Esophagus muscularis mucosa (tissue), 4 donors: Measurements from ENCODE around the gene ADAMTS1. TPM values are rescaled to one million over a fixed set of nuclear protein-coding genes. Genes with fewer than 3 reads are reported as not detected.

Source experiments
- DNase-seq: peaks from one replicate; pipeline ENCODE4 v3.0.0-alpha.2; 2017; ENCODE audit errors: extremely low spot score
- H3K27ac ChIP-seq, 4 donors: fragments of 200-600 bp; sonication (generic); replicated peaks in 1 of 4; 1 replicate in 3 of 4; 2 replicates in 1 of 4; pipeline ENCODE4 v1.5.1; 2016 to 2019; ENCODE audit warnings: mild to moderate bottlenecking in 1 of 4
- H3K27me3 ChIP-seq, 4 donors: fragments of 200-600 bp; sonication (generic); one replicate each; pipeline versions ENCODE4 v1.5.1 to v1.6.0; 2016 to 2019
- H3K36me3 ChIP-seq, 4 donors: fragments of 200-600 bp; sonication (generic); one replicate each; pipeline ENCODE4 v1.5.1; 2016 to 2019
- H3K4me1 ChIP-seq, 4 donors: fragments of 200-600 bp; sonication (generic); one replicate each; pipeline ENCODE4 v1.5.1; 2016 to 2019
- H3K4me3 ChIP-seq, 4 donors: fragments of 200-600 bp; sonication (generic); 1 replicate in 2 of 4; 2 replicates in 2 of 4; pipeline ENCODE4 v1.5.1; 2016 to 2019; ENCODE audit warnings: mild to moderate bottlenecking in 4 of 4, moderate library complexity in 1 of 4
- H3K9me3 ChIP-seq, 4 donors: fragments of 200-600 bp; sonication (generic); 1 replicate in 3 of 4; 2 replicates in 1 of 4; pipeline ENCODE4 v1.5.1; 2016 to 2019
- EP300 ChIP-seq: sonication (generic); formaldehyde crosslinking; IDR thresholded peaks from one replicate; pipeline ENCODE4 v1.6.1; 2017; ENCODE audit warnings: antibody characterized with exemption
- POLR2A ChIP-seq: fragments of 450-650 bp; IDR thresholded peaks from one replicate; pipeline ENCODE4 v1.6.1; 2017; ENCODE audit warnings: antibody characterized with exemption, moderate library complexity, mild to moderate bottlenecking, low read depth
- POLR2AphosphoS5 ChIP-seq, 2 donors: sonication (generic); formaldehyde crosslinking; IDR thresholded peaks; one replicate each; pipeline ENCODE4 v1.6.1; 2017; ENCODE audit warnings: antibody characterized with exemption in 2 of 2
- WGBS: methylation state at CpG from one replicate; pipeline ENCODE4 v1.1.5; 2018; 5-methylcytosine and 5-hydroxymethylcytosine counted together
- intact Hi-C: fragments of 100-400 bp; cut with DNase I; formaldehyde crosslinking; loops from one replicate; pipeline ENCODE4 v1.15.1; 2023
- total RNA-seq, 4 donors: library from RNA; depleted of rRNA; stranded (reverse); fragments of >200 nt; gene quantifications; one replicate each; pipeline versions ENCODE4 v1.1.0 to v1.2.1, GENCODE V29; 2016
- TF ChIP-seq, protein P1 (sequence below), 3 experiments: fragments of 200-600 bp in 2 of 3; fragments of 450-650 bp in 1 of 3; sonication (generic) in 2 of 3; IDR thresholded peaks; one replicate each; pipeline ENCODE4 v1.5.1; 2017 to 2019; ENCODE audit warnings: antibody characterized with exemption in 3 of 3, mild to moderate bottlenecking in 2 of 3, moderate library complexity in 1 of 3

The ADAMTS1 gene
- total RNA-seq, 4 donors from 2014 or later = 60.6 to 164 (median 123) TPM

DNA sequence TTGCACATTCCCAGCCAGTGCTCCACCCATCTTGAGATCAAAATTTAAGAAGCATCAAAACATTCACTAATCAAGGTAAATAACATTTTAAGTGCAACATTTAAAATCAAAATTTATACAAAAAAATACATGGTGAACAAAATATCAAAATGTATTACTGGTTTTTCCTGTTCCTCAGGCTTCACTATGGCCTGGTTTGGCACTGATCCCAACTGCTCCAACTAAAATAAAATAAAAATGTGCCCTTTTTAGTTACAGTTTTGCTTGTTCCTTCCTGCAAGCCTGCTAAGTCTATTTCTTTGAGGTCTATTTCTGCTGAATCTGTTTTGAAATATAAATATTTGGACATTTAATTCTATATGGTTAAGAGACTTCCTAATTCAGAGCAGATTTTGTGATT is 54.9 kb downstream of the ADAMTS1 start:
- Histone ChIP-seq H3K9me3 (no peaks in the 10 kb centered on the region), H3K27me3 (no peaks in the 10 kb centered on the region), H3K27ac (peak overlapping the region in 3 of 4 donors; percentile 49 to 71 (median 68)), H3K4me1 (peaks cover 0 to 11% (median 3%) of the 10 kb centered on the region in 4 donors), H3K4me3 (no peak overlapping the region), H3K36me3 (no peaks in the 10 kb centered on the region)
- intact Hi-C loops = no loop called here
- no peak for DNase-seq
- TF ChIP-seq, protein P1, sequence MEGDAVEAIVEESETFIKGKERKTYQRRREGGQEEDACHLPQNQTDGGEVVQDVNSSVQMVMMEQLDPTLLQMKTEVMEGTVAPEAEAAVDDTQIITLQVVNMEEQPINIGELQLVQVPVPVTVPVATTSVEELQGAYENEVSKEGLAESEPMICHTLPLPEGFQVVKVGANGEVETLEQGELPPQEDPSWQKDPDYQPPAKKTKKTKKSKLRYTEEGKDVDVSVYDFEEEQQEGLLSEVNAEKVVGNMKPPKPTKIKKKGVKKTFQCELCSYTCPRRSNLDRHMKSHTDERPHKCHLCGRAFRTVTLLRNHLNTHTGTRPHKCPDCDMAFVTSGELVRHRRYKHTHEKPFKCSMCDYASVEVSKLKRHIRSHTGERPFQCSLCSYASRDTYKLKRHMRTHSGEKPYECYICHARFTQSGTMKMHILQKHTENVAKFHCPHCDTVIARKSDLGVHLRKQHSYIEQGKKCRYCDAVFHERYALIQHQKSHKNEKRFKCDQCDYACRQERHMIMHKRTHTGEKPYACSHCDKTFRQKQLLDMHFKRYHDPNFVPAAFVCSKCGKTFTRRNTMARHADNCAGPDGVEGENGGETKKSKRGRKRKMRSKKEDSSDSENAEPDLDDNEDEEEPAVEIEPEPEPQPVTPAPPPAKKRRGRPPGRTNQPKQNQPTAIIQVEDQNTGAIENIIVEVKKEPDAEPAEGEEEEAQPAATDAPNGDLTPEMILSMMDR (IDR thresholded peaks at IDR 0.05) = no peak
- TF ChIP-seq POLR2AphosphoS5 (IDR thresholded peaks at IDR 0.05) = no peak
- no peak for TF ChIP-seq POLR2A
- no peak for TF ChIP-seq EP300

DNA sequence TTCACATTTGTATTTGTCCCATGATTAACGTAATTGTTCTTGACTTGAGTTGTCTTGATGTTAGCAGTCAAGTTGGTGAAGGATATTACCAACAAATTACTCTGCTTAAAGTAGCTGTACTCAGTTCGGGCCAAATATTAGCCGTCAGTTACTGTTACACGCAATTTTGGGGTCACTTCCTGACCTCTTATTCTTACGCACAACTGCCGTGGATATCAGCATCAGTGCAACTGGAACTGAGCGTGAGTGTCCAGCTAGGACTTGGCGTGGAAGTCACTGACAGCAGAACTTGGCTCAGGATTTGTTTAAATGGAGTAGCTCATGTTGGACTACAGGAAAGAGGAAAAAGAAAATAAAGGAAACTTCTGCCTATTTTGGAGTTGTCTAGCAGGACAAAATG is 56.4 kb downstream of the ADAMTS1 start:
- peaks cover 7 to 21% (median 11%) of the 10 kb centered on the region in 4 donors for H3K4me1 ChIP-seq
- whole genome bisulfite sequencing = 59% methylated on average over 8 of the region's 8 CpGs
- H3K27ac ChIP-seq = peak overlapping the region; percentile 49 to 71 (median 64)
- intact Hi-C loops = no loop called here
- no peaks in the 10 kb centered on the region for H3K36me3 ChIP-seq
- no peaks in the 10 kb centered on the region for H3K9me3 ChIP-seq
- TF ChIP-seq, protein P1 (IDR thresholded peaks at IDR 0.05) = no peak
- no peak for TF ChIP-seq POLR2A
- TF ChIP-seq EP300 = no peak
- TF ChIP-seq POLR2AphosphoS5 (IDR thresholded peaks at IDR 0.05) = peak; percentile 66 to 78
- DNase-seq = no peak
- H3K27me3 ChIP-seq = no peaks in the 10 kb centered on the region
- H3K4me3 ChIP-seq = no peak overlapping the region

Other genes with a start within 250 kb of the ADAMTS1 start
- 10 to 100 TPM; 14.4 to 34.5 (median 20.8) TPM for gene ADAMTS5, start 121.7 kb upstream of the ADAMTS1 start, total RNA-seq